ENCODE results near the gene POC1B.

DNA sequence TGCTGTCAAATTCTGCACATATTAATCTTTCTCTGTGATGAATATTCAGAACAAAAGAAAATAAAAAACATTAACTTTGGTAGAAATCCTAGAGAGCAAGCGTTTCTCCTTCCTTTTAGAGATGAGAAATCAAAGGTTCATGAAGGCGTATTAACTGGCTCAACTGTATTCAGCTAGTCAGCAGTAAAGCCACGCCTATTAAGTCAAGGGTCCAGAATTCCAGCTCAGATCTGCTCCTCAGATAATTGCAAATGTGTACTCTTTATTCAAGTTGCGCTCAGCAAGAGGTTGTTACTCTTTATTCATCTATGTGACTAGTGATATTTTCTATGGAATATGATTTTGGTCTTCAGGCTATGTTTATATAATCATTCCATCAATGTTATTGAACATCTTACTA lies 13.1 kb upstream of the POC1B start:
- TF ChIP-seq, protein P1, sequence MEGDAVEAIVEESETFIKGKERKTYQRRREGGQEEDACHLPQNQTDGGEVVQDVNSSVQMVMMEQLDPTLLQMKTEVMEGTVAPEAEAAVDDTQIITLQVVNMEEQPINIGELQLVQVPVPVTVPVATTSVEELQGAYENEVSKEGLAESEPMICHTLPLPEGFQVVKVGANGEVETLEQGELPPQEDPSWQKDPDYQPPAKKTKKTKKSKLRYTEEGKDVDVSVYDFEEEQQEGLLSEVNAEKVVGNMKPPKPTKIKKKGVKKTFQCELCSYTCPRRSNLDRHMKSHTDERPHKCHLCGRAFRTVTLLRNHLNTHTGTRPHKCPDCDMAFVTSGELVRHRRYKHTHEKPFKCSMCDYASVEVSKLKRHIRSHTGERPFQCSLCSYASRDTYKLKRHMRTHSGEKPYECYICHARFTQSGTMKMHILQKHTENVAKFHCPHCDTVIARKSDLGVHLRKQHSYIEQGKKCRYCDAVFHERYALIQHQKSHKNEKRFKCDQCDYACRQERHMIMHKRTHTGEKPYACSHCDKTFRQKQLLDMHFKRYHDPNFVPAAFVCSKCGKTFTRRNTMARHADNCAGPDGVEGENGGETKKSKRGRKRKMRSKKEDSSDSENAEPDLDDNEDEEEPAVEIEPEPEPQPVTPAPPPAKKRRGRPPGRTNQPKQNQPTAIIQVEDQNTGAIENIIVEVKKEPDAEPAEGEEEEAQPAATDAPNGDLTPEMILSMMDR (IDR thresholded peaks at IDR 0.05): no peak
- TF ChIP-seq POLR2A (IDR thresholded peaks at IDR 0.05): no peak

All from body of pancreas (tissue), 4 donors.